GM12801 (cell line): ENCODE data around the gene ILDR2.

Experiments used
- TF ChIP-seq, protein P1 (sequence below): IDR thresholded peaks from one replicate; pipeline ENCODE4 v1.5.1; 2011; ENCODE audit warnings: control low read depth; ENCODE audit not compliant: insufficient read length; ENCODE audit errors: extremely low read depth

Gene ILDR2

DNA sequence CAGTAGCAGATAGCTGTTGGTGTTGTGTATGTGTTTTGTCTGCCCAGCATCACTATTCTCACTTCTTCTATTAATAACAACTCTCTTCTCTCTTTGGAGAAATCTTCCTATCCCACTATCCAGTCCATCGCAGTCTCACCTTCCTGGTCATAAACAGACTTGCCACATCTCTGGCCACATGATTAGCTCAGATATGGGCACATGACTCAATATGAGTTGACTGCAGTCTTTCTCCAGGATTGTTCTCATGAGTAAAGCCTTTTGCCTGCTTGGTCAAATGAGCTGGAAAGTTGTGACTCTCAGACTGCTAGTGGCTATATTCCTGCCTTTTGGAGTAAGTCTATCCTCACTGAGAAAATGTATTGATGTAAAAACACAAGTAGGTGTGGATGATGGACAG is 66.4 kb downstream of the ILDR2 start:
- TF ChIP-seq, protein P1, sequence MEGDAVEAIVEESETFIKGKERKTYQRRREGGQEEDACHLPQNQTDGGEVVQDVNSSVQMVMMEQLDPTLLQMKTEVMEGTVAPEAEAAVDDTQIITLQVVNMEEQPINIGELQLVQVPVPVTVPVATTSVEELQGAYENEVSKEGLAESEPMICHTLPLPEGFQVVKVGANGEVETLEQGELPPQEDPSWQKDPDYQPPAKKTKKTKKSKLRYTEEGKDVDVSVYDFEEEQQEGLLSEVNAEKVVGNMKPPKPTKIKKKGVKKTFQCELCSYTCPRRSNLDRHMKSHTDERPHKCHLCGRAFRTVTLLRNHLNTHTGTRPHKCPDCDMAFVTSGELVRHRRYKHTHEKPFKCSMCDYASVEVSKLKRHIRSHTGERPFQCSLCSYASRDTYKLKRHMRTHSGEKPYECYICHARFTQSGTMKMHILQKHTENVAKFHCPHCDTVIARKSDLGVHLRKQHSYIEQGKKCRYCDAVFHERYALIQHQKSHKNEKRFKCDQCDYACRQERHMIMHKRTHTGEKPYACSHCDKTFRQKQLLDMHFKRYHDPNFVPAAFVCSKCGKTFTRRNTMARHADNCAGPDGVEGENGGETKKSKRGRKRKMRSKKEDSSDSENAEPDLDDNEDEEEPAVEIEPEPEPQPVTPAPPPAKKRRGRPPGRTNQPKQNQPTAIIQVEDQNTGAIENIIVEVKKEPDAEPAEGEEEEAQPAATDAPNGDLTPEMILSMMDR, result no peak

DNA sequence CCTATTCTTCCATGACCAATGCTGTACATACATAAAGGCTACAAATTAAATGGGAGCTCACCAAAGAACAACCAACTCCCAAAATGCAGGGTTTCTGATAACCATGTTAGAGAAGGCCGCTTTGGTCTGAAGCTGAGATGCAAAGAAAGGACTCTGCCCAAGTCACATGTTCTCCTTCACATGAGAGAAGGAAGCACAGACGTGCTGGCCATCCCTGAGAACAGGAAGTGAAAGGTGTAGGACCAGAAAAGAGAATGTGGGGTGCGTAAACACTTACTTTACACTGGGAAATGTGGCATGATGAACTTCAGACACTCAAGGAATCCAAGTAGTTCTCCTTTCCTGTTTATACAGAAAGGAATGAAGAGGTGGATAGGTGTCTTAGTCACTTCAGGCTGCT is 67.6 kb downstream of the ILDR2 start:
- TF ChIP-seq, protein P1, result no peak

DNA sequence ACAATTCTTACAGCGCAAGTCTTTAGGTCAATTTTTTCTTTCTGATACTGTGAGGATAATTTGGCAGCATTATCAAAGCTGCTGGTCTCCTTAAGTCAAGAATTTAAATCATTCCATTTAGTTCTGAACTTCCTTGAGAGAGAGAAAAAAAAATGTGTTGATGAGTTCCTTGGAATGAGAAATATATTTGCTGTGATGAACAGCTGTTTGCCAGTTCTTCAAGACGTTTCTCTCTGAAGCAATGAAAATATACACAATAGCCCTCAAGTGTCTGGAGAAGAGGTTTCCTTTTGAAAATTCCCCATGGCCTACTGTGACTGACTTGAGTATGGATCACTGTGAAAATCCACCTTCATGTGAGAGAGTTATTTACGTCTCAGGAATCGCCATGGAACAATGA is 68.3 kb downstream of the ILDR2 start:
- TF ChIP-seq, protein P1, result no peak

DNA sequence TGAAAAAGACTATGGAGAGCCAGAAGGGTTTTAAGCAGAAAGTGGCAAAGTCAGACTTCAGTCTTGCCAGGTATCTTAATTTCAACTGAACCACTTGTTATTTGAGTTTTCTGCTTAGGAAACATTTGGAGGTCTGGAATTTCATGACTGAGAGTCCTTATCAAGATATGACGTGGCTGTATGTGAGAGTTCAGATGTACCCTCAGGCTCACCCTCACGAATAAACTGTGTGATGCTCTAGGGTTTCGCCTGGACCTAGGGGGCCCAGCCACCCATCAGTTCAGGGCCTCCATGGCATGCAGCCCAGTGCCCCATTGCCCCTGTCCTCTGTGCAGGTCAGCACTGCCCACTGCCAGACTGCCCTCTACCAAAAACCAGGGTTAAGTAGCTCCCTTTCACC is 68.7 kb downstream of the ILDR2 start:
- TF ChIP-seq, protein P1, result no peak

DNA sequence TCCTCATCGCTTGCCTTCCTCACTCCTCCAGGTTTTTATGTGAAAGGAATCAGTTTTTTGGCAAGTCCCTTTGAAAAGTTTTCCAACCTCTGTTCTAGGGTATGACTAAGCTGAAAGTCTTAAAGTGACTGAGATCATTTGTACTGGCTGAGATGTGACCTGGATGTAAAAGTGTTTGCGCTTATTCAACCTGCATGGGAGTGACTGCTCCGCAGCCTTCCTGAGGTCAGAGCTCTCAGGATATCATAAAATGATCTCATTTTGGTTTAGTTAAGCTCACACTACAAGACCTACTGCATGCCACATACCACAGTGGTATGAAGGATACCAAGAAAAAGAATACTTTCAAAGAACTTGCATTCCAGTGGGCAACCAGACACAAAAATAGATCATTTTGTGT is 69.4 kb downstream of the ILDR2 start:
- TF ChIP-seq, protein P1, result no peak

DNA sequence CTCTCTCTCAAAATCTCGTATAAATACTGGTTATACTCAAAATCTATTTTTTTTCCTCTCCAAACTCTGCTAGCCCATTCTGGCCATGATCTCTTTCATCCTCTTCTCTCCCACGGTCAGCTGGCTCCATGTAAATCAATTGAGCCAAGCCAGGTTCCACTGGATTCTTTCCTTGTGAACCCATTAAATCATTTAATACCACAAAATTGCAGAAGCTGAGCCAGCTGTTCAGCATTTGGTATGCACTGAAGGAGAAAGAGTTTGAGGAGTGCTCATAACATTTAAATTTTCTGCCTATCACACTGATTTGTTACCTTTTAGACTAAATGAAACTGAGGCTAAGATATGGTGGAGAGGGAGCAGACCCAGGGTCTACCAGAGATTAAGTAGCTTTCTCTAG is 70.2 kb downstream of the ILDR2 start:
- TF ChIP-seq, protein P1, result no peak

DNA sequence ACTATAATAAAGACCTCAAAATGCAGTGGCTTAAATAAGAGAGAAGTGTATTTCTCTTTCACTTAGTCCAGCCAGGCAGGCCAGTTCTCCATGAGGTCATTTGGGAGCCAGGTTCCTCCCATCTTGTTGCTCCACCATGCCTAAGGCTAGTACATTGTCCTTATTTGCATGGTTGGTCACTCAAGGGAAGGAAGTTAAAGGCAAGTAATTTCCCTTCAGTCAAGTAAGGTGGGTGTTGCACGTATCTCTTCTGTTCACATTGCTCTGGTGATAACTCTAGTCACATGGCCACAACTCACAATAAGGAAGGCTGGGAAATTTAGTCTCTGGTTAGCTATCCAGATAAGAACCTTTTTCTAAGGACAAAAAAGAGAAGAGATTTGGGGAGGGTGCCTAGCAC is 72.1 kb downstream of the ILDR2 start:
- TF ChIP-seq, protein P1, result no peak

DNA sequence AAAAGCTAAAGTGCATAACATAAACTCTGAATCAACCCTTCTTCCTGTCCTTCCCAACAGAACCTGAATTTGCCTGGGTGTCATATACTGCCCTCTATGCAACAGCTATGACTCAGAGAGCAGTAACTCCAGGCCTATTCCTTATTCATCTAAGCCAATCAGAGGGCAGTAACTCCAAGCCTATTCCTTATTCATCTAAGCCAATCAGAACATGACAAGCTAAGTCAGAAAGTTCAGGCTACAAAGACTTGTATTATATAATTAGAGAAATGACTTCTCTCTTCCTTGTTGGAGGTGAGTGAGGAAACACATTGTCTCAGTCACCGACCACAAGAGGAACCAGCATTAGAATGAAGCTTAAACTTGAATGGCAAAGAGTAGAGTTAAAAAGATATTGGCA is 73.1 kb downstream of the ILDR2 start:
- TF ChIP-seq, protein P1, result no peak
